ENCODE results near the gene CLASP1.
"Not testable (repeated sequence)": the region's sequence is repeated elsewhere in the genome, so short reads cannot be mapped to it uniquely, and the experiment has no call there.

The CLASP1 gene

GRCh38 chr2:121587131-121587530 is 62.1 kb downstream of the CLASP1 start:
- no peaks in the 10 kb centered on the region for H3K9me3 Mint-ChIP-seq
- H3K27ac Mint-ChIP-seq: no peak overlapping the region
- no peaks in the 10 kb centered on the region for H3K27me3 Mint-ChIP-seq
- H3K4me3 Mint-ChIP-seq: no peak overlapping the region
- H3K36me3 Mint-ChIP-seq (ENCODE audit: low read depth): no peaks in the 10 kb centered on the region
- H3K4me1 Mint-ChIP-seq (ENCODE audit: low read depth): peaks cover 22% of the 10 kb centered on the region

- H3K27me3 Mint-ChIP-seq: no peaks in the 10 kb centered on the region
- H3K27ac Mint-ChIP-seq: no peak overlapping the region
- H3K36me3 Mint-ChIP-seq (ENCODE audit: low read depth): no peaks in the 10 kb centered on the region
- H3K4me3 Mint-ChIP-seq: no peak overlapping the region
- peaks cover 13% of the 10 kb centered on the region for H3K4me1 Mint-ChIP-seq (ENCODE audit: low read depth)
- H3K9me3 Mint-ChIP-seq: no peaks in the 10 kb centered on the region
These were observed 64.5 kb downstream of the CLASP1 start for GRCh38 chr2:121584741-121585140.

- Mint-ChIP-seq H3K4me3 (no peak overlapping the region), H3K27me3 (no peaks in the 10 kb centered on the region), H3K27ac (no peak overlapping the region), H3K36me3 (ENCODE audit: low read depth) (peaks cover 4% of the 10 kb centered on the region), H3K9me3 (no peaks in the 10 kb centered on the region), H3K4me1 (ENCODE audit: low read depth) (peaks cover 16% of the 10 kb centered on the region)
These were observed 65.7 kb downstream of the CLASP1 start for GRCh38 chr2:121583555-121583954.

- H3K27me3 Mint-ChIP-seq: no peaks in the 10 kb centered on the region
- peak overlapping the region; percentile 8 for H3K27ac Mint-ChIP-seq
- no peak overlapping the region for H3K4me3 Mint-ChIP-seq
- peaks cover 20% of the 10 kb centered on the region for H3K4me1 Mint-ChIP-seq (ENCODE audit: low read depth)
- no peaks in the 10 kb centered on the region for H3K9me3 Mint-ChIP-seq
- peaks cover 4% of the 10 kb centered on the region for H3K36me3 Mint-ChIP-seq (ENCODE audit: low read depth)
These were observed 67.0 kb downstream of the CLASP1 start for GRCh38 chr2:121582272-121582671.

GRCh38 chr2:121579309-121579708 is 70.0 kb downstream of the CLASP1 start:
- Mint-ChIP-seq H3K36me3 (ENCODE audit: low read depth) (peaks cover 4% of the 10 kb centered on the region), H3K27ac (no peak overlapping the region), H3K4me3 (no peak overlapping the region), H3K4me1 (ENCODE audit: low read depth) (peaks cover 22% of the 10 kb centered on the region), H3K27me3 (no peaks in the 10 kb centered on the region), H3K9me3 (no peaks in the 10 kb centered on the region)

GRCh38 chr2:121577381-121577780 is 71.9 kb downstream of the CLASP1 start:
- no peaks in the 10 kb centered on the region for H3K27me3 Mint-ChIP-seq
- H3K36me3 Mint-ChIP-seq (ENCODE audit: low read depth): peaks cover 11% of the 10 kb centered on the region
- peaks cover 14% of the 10 kb centered on the region for H3K4me1 Mint-ChIP-seq (ENCODE audit: low read depth)
- no peak overlapping the region for H3K27ac Mint-ChIP-seq
- H3K4me3 Mint-ChIP-seq: no peak overlapping the region
- no peaks in the 10 kb centered on the region for H3K9me3 Mint-ChIP-seq

- no peak overlapping the region for H3K4me3 Mint-ChIP-seq
- peaks cover 12% of the 10 kb centered on the region for H3K4me1 Mint-ChIP-seq (ENCODE audit: low read depth)
- peaks cover 16% of the 10 kb centered on the region for H3K36me3 Mint-ChIP-seq (ENCODE audit: low read depth)
- no peaks in the 10 kb centered on the region for H3K9me3 Mint-ChIP-seq
- H3K27ac Mint-ChIP-seq: no peak overlapping the region
- no peaks in the 10 kb centered on the region for H3K27me3 Mint-ChIP-seq
These were observed 73.0 kb downstream of the CLASP1 start for GRCh38 chr2:121576263-121576662.

- Mint-ChIP-seq H3K4me1 (ENCODE audit: low read depth) (peaks cover 12% of the 10 kb centered on the region), H3K27ac (no peak overlapping the region), H3K36me3 (ENCODE audit: low read depth) (peaks cover 16% of the 10 kb centered on the region), H3K27me3 (no peaks in the 10 kb centered on the region), H3K4me3 (no peak overlapping the region), H3K9me3 (no peaks in the 10 kb centered on the region)
These were observed 73.5 kb downstream of the CLASP1 start for GRCh38 chr2:121575800-121576199.

GRCh38 chr2:121570667-121571055 is 78.6 kb downstream of the CLASP1 start:
- H3K36me3 Mint-ChIP-seq (ENCODE audit: low read depth): peaks cover 12% of the 10 kb centered on the region
- no peaks in the 10 kb centered on the region for H3K9me3 Mint-ChIP-seq
- H3K27me3 Mint-ChIP-seq: no peaks in the 10 kb centered on the region
- H3K27ac Mint-ChIP-seq: no peak overlapping the region
- peaks cover 25% of the 10 kb centered on the region for H3K4me1 Mint-ChIP-seq (ENCODE audit: low read depth)
- no peak overlapping the region for H3K4me3 Mint-ChIP-seq

- no peak overlapping the region for H3K27ac Mint-ChIP-seq
- no peaks in the 10 kb centered on the region for H3K27me3 Mint-ChIP-seq
- H3K36me3 Mint-ChIP-seq (ENCODE audit: low read depth): peaks cover 12% of the 10 kb centered on the region
- H3K9me3 Mint-ChIP-seq: no peaks in the 10 kb centered on the region
- H3K4me1 Mint-ChIP-seq (ENCODE audit: low read depth): peaks cover 30% of the 10 kb centered on the region
- H3K4me3 Mint-ChIP-seq: no peak overlapping the region
These were observed 79.1 kb downstream of the CLASP1 start for GRCh38 chr2:121570036-121570666.

GRCh38 chr2:121567957-121568409 is 81.3 kb downstream of the CLASP1 start:
- no peaks in the 10 kb centered on the region for H3K27me3 Mint-ChIP-seq
- no peak overlapping the region for H3K4me3 Mint-ChIP-seq
- peaks cover 5% of the 10 kb centered on the region for H3K9me3 Mint-ChIP-seq
- peaks cover 49% of the 10 kb centered on the region for H3K4me1 Mint-ChIP-seq (ENCODE audit: low read depth)
- H3K36me3 Mint-ChIP-seq (ENCODE audit: low read depth): peaks cover 20% of the 10 kb centered on the region
- no peak overlapping the region for H3K27ac Mint-ChIP-seq

- H3K27ac Mint-ChIP-seq: no peak overlapping the region
- H3K9me3 Mint-ChIP-seq: peaks cover 5% of the 10 kb centered on the region
- H3K27me3 Mint-ChIP-seq: no peaks in the 10 kb centered on the region
- H3K36me3 Mint-ChIP-seq (ENCODE audit: low read depth): peaks cover 25% of the 10 kb centered on the region
- no peak overlapping the region for H3K4me3 Mint-ChIP-seq
- peaks cover 54% of the 10 kb centered on the region for H3K4me1 Mint-ChIP-seq (ENCODE audit: low read depth)
These were observed 81.8 kb downstream of the CLASP1 start for GRCh38 chr2:121567452-121567851.

GRCh38 chr2:121565389-121566250 is 83.6 kb downstream of the CLASP1 start:
- no peak overlapping the region for H3K27ac Mint-ChIP-seq
- H3K9me3 Mint-ChIP-seq: peaks cover 5% of the 10 kb centered on the region
- peaks cover 68% of the 10 kb centered on the region for H3K4me1 Mint-ChIP-seq (ENCODE audit: low read depth)
- H3K36me3 Mint-ChIP-seq (ENCODE audit: low read depth): peaks cover 27% of the 10 kb centered on the region
- no peak overlapping the region for H3K4me3 Mint-ChIP-seq
- no peaks in the 10 kb centered on the region for H3K27me3 Mint-ChIP-seq

- Mint-ChIP-seq H3K9me3 (peaks cover 5% of the 10 kb centered on the region), H3K36me3 (ENCODE audit: low read depth) (peaks cover 27% of the 10 kb centered on the region), H3K4me1 (ENCODE audit: low read depth) (peaks cover 68% of the 10 kb centered on the region), H3K4me3 (no peak overlapping the region), H3K27ac (no peak overlapping the region), H3K27me3 (no peaks in the 10 kb centered on the region)
These were observed 84.4 kb downstream of the CLASP1 start for GRCh38 chr2:121564905-121565304.

GRCh38 chr2:121563754-121564153 is 85.5 kb downstream of the CLASP1 start:
- not testable (repeated sequence) for H3K27me3 Mint-ChIP-seq, H3K4me3 Mint-ChIP-seq, H3K27ac Mint-ChIP-seq, H3K9me3 Mint-ChIP-seq
- Mint-ChIP-seq H3K4me1 (ENCODE audit: low read depth) (peaks cover 75% of the 10 kb centered on the region), H3K36me3 (ENCODE audit: low read depth) (peaks cover 27% of the 10 kb centered on the region)
